Fibroblast of lung (primary cell): ENCODE measurements around the gene ADI1. TPM values are rescaled to one million over a fixed set of nuclear protein-coding genes. Genes with fewer than 3 reads are reported as not detected.

ENCODE experiments used
- DNase-seq, 2 donors: peaks; one replicate each; pipeline versions ENCODE4 v3.0.0 to v3.0.0-alpha.2; 2010; ENCODE audit warnings: low read depth in 2 of 2
- H2AFZ ChIP-seq: 2 replicates; pipeline ENCODE4 v1.5.1; 2012; ENCODE audit warnings: low read length, control low read depth, inconsistent platforms
- H3K27ac ChIP-seq: 2 replicates; pipeline ENCODE4 v1.5.1; 2011; ENCODE audit warnings: low read length, control low read depth; ENCODE audit not compliant: insufficient read depth
- H3K27me3 ChIP-seq: 2 replicates; pipeline ENCODE4 v1.5.1; 2011; ENCODE audit warnings: mild to moderate bottlenecking, low read length; ENCODE audit not compliant: control insufficient read depth, insufficient read depth
- H3K36me3 ChIP-seq: 2 replicates; pipeline ENCODE4 v1.5.1; 2011; ENCODE audit warnings: low read length; ENCODE audit not compliant: control insufficient read depth, insufficient read depth
- H3K4me1 ChIP-seq: 2 replicates; pipeline ENCODE4 v1.5.1; 2011; ENCODE audit warnings: low read length; ENCODE audit not compliant: control insufficient read depth, insufficient read depth; ENCODE audit errors: extremely low read depth
- H3K4me2 ChIP-seq: 2 replicates; pipeline ENCODE4 v1.5.1; 2011; ENCODE audit warnings: low read length, control low read depth; ENCODE audit not compliant: insufficient read depth; ENCODE audit errors: extremely low read depth
- H3K4me3 ChIP-seq, 4 experiments: fragments of 200-600 bp in 1 of 4; sonication (generic) in 1 of 4; replicated peaks in 1 of 4; 2 replicates each; pipeline ENCODE4 v1.5.1; 2011 to 2016; ENCODE audit warnings: low read length in 4 of 4, low read depth in 3 of 4, mild to moderate bottlenecking in 3 of 4, control low read depth in 2 of 4, inconsistent platforms in 1 of 4, mixed read lengths in 1 of 4; ENCODE audit not compliant: insufficient read depth in 1 of 4; ENCODE audit errors: control extremely low read depth in 1 of 4
- H3K79me2 ChIP-seq: 2 replicates; pipeline ENCODE4 v1.5.1; 2012; ENCODE audit warnings: mild to moderate bottlenecking, low read length, inconsistent platforms; ENCODE audit not compliant: control insufficient read depth, insufficient read depth
- H3K9ac ChIP-seq: 2 replicates; pipeline ENCODE4 v1.5.1; 2011; ENCODE audit warnings: mild to moderate bottlenecking, low read length, control low read depth; ENCODE audit not compliant: insufficient read depth
- H3K9me3 ChIP-seq: 2 replicates; pipeline ENCODE4 v1.5.1; 2012; ENCODE audit warnings: low read depth, low read length; ENCODE audit not compliant: control insufficient read depth, insufficient read depth
- H4K20me1 ChIP-seq: 2 replicates; pipeline ENCODE4 v1.5.1; 2011; ENCODE audit warnings: low read length; ENCODE audit not compliant: control insufficient read depth, insufficient read depth; ENCODE audit errors: extremely low read depth
- EZH2 ChIP-seq: IDR thresholded peaks from 2 replicates; pipeline ENCODE4 v1.5.1; 2012; ENCODE audit warnings: low read length, control low read depth, mild to moderate bottlenecking; ENCODE audit errors: missing control alignments
- polyA plus RNA-seq, 2 donors: library from polyadenylated mRNA; depleted of rRNA in 1 of 2; stranded (reverse) in 1 of 2; unstranded in 1 of 2; fragments of >200 nt; gene quantifications; 2 replicates each; pipeline ENCODE4 v1.2.1, GENCODE V29; 2011 to 2012; ENCODE audit warnings: missing spikeins in 1 of 2
- total RNA-seq: library from RNA; depleted of rRNA; stranded (reverse); fragments of >200 nt; gene quantifications from 2 replicates; pipeline ENCODE4 v1.2.1, GENCODE V29; 2014
- TF ChIP-seq, protein P1 (sequence below), 2 donors: IDR thresholded peaks in 1 of 2; conservative IDR thresholded peaks in 1 of 2; 1 replicate in 1 of 2; 2 replicates in 1 of 2; pipeline ENCODE4 v1.5.1; 2011 to 2012; ENCODE audit warnings: low read length in 2 of 2, control low read depth in 1 of 2, inconsistent platforms in 1 of 2, low read depth in 1 of 2, mild to moderate bottlenecking in 1 of 2

The ADI1 gene
- total and polyA plus RNA-seq, 2 donors (not counting 1 experiment from before 2014, with no cell fraction given) = 41.9 to 69.3 TPM

DNA sequence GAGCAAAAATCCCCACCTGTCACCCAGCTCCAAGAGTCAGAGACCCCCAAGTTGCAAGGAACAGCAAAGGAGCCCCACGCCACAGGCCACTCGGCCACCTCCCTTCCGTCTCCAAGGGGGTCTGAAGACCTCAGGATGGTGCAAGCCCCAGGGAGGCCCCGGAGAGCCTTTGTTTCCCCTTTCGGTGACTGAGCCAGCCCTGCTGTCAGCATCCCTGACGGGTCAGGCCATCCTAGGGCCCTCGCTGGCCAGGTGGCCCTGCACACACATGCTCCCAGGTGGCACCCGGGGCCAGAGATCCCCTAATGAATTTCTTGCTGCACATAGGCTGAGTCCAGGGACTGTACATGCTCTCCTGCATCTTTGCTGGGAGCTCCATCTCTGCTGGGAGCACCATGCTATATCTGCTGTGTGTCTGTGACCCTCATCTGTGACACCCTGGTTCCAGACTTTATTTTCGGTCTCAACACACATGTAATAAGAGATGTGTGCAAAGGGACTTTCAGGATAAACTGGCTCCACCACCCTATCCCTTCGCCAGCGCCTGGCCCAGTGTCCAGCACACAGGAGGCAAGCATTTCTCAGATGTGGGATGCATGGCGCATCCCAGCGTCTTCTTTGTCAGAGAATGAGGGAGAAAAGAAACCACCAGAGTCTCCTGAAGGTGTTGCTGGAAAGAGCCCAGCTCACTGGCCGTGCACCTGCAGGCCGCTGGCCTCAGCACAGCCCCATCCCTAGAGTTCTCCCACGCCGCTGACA is 27.4 kb downstream of the ADI1 start:
- no peak for DNase-seq
- H3K27me3 ChIP-seq = no peaks in the 10 kb centered on the region
- H3K27ac ChIP-seq = no peak overlapping the region
- H3K36me3 ChIP-seq = peaks cover 2% of the 10 kb centered on the region
- no peak overlapping the region for H3K4me2 ChIP-seq
- H3K4me1 ChIP-seq = peaks cover 2% of the 10 kb centered on the region
- H2AFZ ChIP-seq = no peak overlapping the region
- no peaks in the 10 kb centered on the region for H3K79me2 ChIP-seq
- TF ChIP-seq, protein P1, sequence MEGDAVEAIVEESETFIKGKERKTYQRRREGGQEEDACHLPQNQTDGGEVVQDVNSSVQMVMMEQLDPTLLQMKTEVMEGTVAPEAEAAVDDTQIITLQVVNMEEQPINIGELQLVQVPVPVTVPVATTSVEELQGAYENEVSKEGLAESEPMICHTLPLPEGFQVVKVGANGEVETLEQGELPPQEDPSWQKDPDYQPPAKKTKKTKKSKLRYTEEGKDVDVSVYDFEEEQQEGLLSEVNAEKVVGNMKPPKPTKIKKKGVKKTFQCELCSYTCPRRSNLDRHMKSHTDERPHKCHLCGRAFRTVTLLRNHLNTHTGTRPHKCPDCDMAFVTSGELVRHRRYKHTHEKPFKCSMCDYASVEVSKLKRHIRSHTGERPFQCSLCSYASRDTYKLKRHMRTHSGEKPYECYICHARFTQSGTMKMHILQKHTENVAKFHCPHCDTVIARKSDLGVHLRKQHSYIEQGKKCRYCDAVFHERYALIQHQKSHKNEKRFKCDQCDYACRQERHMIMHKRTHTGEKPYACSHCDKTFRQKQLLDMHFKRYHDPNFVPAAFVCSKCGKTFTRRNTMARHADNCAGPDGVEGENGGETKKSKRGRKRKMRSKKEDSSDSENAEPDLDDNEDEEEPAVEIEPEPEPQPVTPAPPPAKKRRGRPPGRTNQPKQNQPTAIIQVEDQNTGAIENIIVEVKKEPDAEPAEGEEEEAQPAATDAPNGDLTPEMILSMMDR (conservative IDR thresholded peaks at IDR 0.05 in 1 of 2, IDR thresholded peaks at IDR 0.05 in 1 of 2; ENCODE audit: low read depth in 1 of 2, low read length in 2 of 2) = no peak
- no peak for TF ChIP-seq EZH2
- no peaks in the 10 kb centered on the region for H4K20me1 ChIP-seq
- no peaks in the 10 kb centered on the region for H3K9me3 ChIP-seq
- H3K9ac ChIP-seq = no peak overlapping the region
- no peak overlapping the region for H3K4me3 ChIP-seq

DNA sequence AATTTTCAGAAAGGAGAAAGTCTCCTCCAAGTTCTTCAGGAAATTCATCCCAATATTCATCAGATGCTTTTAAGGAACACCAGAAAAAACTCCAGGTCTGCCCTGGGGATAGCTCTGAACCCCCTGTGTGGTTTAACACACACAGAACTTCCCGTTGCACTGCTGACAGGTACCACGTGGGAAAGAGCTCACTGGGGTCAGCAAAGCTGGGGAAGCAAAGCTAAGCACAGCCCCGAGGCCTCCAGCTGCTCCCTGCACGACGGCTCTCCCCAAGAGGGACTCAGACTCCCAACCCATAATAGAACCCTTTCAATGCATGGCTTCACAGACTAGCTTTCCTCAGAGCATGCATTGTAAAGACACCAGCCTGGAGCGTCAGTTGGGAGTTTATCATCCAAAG is 28.0 kb downstream of the ADI1 start:
- H3K9me3 ChIP-seq = no peaks in the 10 kb centered on the region
- no peak overlapping the region for H3K4me2 ChIP-seq
- H3K27me3 ChIP-seq = no peaks in the 10 kb centered on the region
- no peaks in the 10 kb centered on the region for H3K79me2 ChIP-seq
- no peak overlapping the region for H3K9ac ChIP-seq
- DNase-seq = no peak
- H3K27ac ChIP-seq = no peak overlapping the region
- peaks cover 2% of the 10 kb centered on the region for H3K36me3 ChIP-seq
- TF ChIP-seq EZH2 = no peak
- TF ChIP-seq, protein P1 (conservative IDR thresholded peaks at IDR 0.05 in 1 of 2, IDR thresholded peaks at IDR 0.05 in 1 of 2; ENCODE audit: low read depth in 1 of 2, low read length in 2 of 2) = no peak
- H3K4me1 ChIP-seq = peaks cover 2% of the 10 kb centered on the region
- no peak overlapping the region for H2AFZ ChIP-seq
- H3K4me3 ChIP-seq = no peak overlapping the region
- no peaks in the 10 kb centered on the region for H4K20me1 ChIP-seq

- no peak overlapping the region for H3K4me3 ChIP-seq
- no peak overlapping the region for H2AFZ ChIP-seq
- no peak for DNase-seq
- H3K4me2 ChIP-seq = no peak overlapping the region
- no peaks in the 10 kb centered on the region for H3K27me3 ChIP-seq
- H4K20me1 ChIP-seq = no peaks in the 10 kb centered on the region
- H3K4me1 ChIP-seq = peaks cover 2% of the 10 kb centered on the region
- peaks cover 2% of the 10 kb centered on the region for H3K36me3 ChIP-seq
- H3K9me3 ChIP-seq = no peaks in the 10 kb centered on the region
- no peak overlapping the region for H3K9ac ChIP-seq
- TF ChIP-seq EZH2 = no peak
- TF ChIP-seq, protein P1 (conservative IDR thresholded peaks at IDR 0.05 in 1 of 2, IDR thresholded peaks at IDR 0.05 in 1 of 2; ENCODE audit: low read depth in 1 of 2, low read length in 2 of 2) = no peak
- H3K79me2 ChIP-seq = no peaks in the 10 kb centered on the region
- no peak overlapping the region for H3K27ac ChIP-seq
Observed at GRCh38 chr2:3490191-3491170, 28.9 kb downstream of the ADI1 start.
